H9 (cell line): ENCODE data around the gene SPTBN1. TPM values are rescaled to one million over a fixed set of nuclear protein-coding genes. Genes with fewer than 3 reads are reported as not detected.

Experiments used
- DNase-seq: peaks from one replicate; pipeline ENCODE4 v3.0.0-alpha.2; 2017
- H2AFZ ChIP-seq: one replicate; pipeline ENCODE4 v1.6.1; 2013; ENCODE audit warnings: mild to moderate bottlenecking, low read length, control low read depth, moderate library complexity
- H2AK5ac ChIP-seq: 2 replicates; pipeline ENCODE4 v1.6.1; 2013; ENCODE audit warnings: low read length, control low read depth, mixed read lengths; ENCODE audit not compliant: insufficient read length
- H2BK120ac ChIP-seq: one replicate; pipeline ENCODE4 v1.6.1; 2013; ENCODE audit warnings: low read depth, mild to moderate bottlenecking, low read length, control low read depth, inconsistent platforms; ENCODE audit not compliant: poor library complexity, severe bottlenecking
- H2BK12ac ChIP-seq: 2 replicates; pipeline ENCODE4 v1.6.1; 2013; ENCODE audit warnings: low read length, control low read depth, mixed read lengths, low read depth; ENCODE audit not compliant: insufficient read length
- H2BK15ac ChIP-seq: 2 replicates; pipeline ENCODE4 v1.6.1; 2013; ENCODE audit warnings: low read depth, low read length, control low read depth
- H2BK20ac ChIP-seq: one replicate; pipeline ENCODE4 v1.6.1; 2013; ENCODE audit warnings: low read depth, mild to moderate bottlenecking, low read length, control low read depth, inconsistent platforms; ENCODE audit not compliant: poor library complexity, severe bottlenecking
- H2BK5ac ChIP-seq: 2 replicates; pipeline ENCODE4 v1.6.1; 2013; ENCODE audit warnings: low read length, control low read depth, mixed read lengths; ENCODE audit not compliant: insufficient read length
- H3K14ac ChIP-seq: 2 replicates; pipeline ENCODE4 v1.6.1; 2013; ENCODE audit warnings: low read length, control low read depth; ENCODE audit not compliant: insufficient read depth
- H3K18ac ChIP-seq: 2 replicates; pipeline ENCODE4 v1.6.1; 2013; ENCODE audit warnings: low read depth, mild to moderate bottlenecking, mixed read lengths, low read length, control low read depth; ENCODE audit not compliant: insufficient read length
- H3K23ac ChIP-seq: 2 replicates; pipeline ENCODE4 v1.6.1; 2013; ENCODE audit warnings: low read length, control low read depth, mixed read lengths, low read depth; ENCODE audit not compliant: insufficient read length
- H3K23me2 ChIP-seq: 2 replicates; pipeline ENCODE4 v1.6.1; 2013; ENCODE audit warnings: low read depth, mild to moderate bottlenecking, mixed read lengths, low read length, control low read depth; ENCODE audit not compliant: insufficient read length, poor library complexity, severe bottlenecking
- H3K27ac ChIP-seq: 2 replicates; pipeline ENCODE4 v1.5.1; 2013; ENCODE audit warnings: low read length, control low read depth, mixed read lengths, low read depth; ENCODE audit not compliant: insufficient read length
- H3K27me3 ChIP-seq: 2 replicates; pipeline ENCODE4 v1.6.1; 2013; ENCODE audit warnings: low read length, control low read depth, inconsistent platforms; ENCODE audit not compliant: insufficient read depth
- H3K4ac ChIP-seq: 2 replicates; pipeline ENCODE4 v1.6.1; 2013; ENCODE audit warnings: low read depth, mild to moderate bottlenecking, control low read depth, inconsistent platforms, low read length, moderate library complexity
- H3K4me1 ChIP-seq: 2 replicates; pipeline ENCODE4 v1.6.1; 2013; ENCODE audit warnings: low read length, control low read depth, inconsistent platforms; ENCODE audit not compliant: insufficient read depth
- H3K4me2 ChIP-seq: 2 replicates; pipeline ENCODE4 v1.6.1; 2013; ENCODE audit warnings: low read length, control low read depth, mixed read lengths; ENCODE audit not compliant: insufficient read length, insufficient read depth
- H3K56ac ChIP-seq: 2 replicates; pipeline ENCODE4 v1.6.1; 2013; ENCODE audit warnings: low read depth, mild to moderate bottlenecking, mixed read lengths, low read length, control low read depth; ENCODE audit not compliant: insufficient read length
- H3K79me1 ChIP-seq: 2 replicates; pipeline ENCODE4 v1.6.1; 2013; ENCODE audit warnings: low read depth, mild to moderate bottlenecking, moderate library complexity, low read length, control low read depth, inconsistent platforms; ENCODE audit not compliant: insufficient read depth, poor library complexity, severe bottlenecking
- H3K79me2 ChIP-seq: 2 replicates; pipeline ENCODE4 v1.6.1; 2013; ENCODE audit warnings: low read length, control low read depth, inconsistent platforms; ENCODE audit not compliant: insufficient read depth
- H3K9ac ChIP-seq: 2 replicates; pipeline ENCODE4 v1.6.1; 2013; ENCODE audit warnings: low read length, control low read depth, mixed read lengths; ENCODE audit not compliant: insufficient read length; ENCODE audit errors: extremely low read depth
- H3K9me3 ChIP-seq: one replicate; pipeline ENCODE4 v1.6.1; 2013; ENCODE audit warnings: low read depth, low read length, inconsistent platforms; ENCODE audit not compliant: control insufficient read depth
- H3T11ph ChIP-seq: one replicate; pipeline ENCODE4 v1.6.1; 2013; ENCODE audit warnings: mild to moderate bottlenecking, low read length, control low read depth, inconsistent platforms
- H4K20me1 ChIP-seq: one replicate; pipeline ENCODE4 v1.6.1; 2013; ENCODE audit not compliant: control insufficient read depth, insufficient read length, insufficient read depth
- H4K5ac ChIP-seq: 2 replicates; pipeline ENCODE4 v1.6.1; 2013; ENCODE audit warnings: low read depth, mild to moderate bottlenecking, mixed read lengths, low read length, control low read depth; ENCODE audit not compliant: insufficient read length
- H4K8ac ChIP-seq: replicated peaks from 2 replicates; pipeline ENCODE4 v1.6.1; 2013; ENCODE audit warnings: low read length, control low read depth, mixed read lengths, low read depth; ENCODE audit not compliant: insufficient read length
- H4K91ac ChIP-seq: 2 replicates; pipeline ENCODE4 v1.6.1; 2013; ENCODE audit warnings: low read depth, mild to moderate bottlenecking, moderate library complexity, mixed read lengths, low read length, control low read depth; ENCODE audit not compliant: insufficient read length
- H3K27ac Mint-ChIP-seq, 3 experiments: 2 replicates in 2 of 3; 3 replicates in 1 of 3; pipeline ENCODE4 v1.8.0; 2020 to 2021; ENCODE audit warnings: mixed read lengths in 3 of 3, mild to moderate bottlenecking in 1 of 3, moderate library complexity in 1 of 3
- H3K27me3 Mint-ChIP-seq: 2 replicates; pipeline ENCODE4 v1.8.0; 2021; ENCODE audit warnings: low read depth, mild to moderate bottlenecking, moderate library complexity, mixed read lengths
- H3K36me3 Mint-ChIP-seq, 3 experiments: 2 replicates in 2 of 3; 3 replicates in 1 of 3; pipeline ENCODE4 v1.8.0; 2020 to 2021; ENCODE audit warnings: low read depth in 3 of 3, mixed read lengths in 3 of 3; ENCODE audit not compliant: insufficient read depth in 1 of 3
- H3K4me1 Mint-ChIP-seq, 2 experiments: 2 replicates each; pipeline ENCODE4 v1.8.0; 2020; ENCODE audit warnings: mixed read lengths in 2 of 2
- H3K4me3 Mint-ChIP-seq, 2 experiments: 2 replicates in 1 of 2; 3 replicates in 1 of 2; pipeline ENCODE4 v1.8.0; 2020 to 2021; ENCODE audit warnings: mild to moderate bottlenecking in 2 of 2, mixed read lengths in 2 of 2, moderate library complexity in 1 of 2
- H3K9me3 Mint-ChIP-seq, 2 experiments: 2 replicates in 1 of 2; 3 replicates in 1 of 2; pipeline ENCODE4 v1.8.0; 2020; ENCODE audit warnings: mild to moderate bottlenecking in 2 of 2, mixed read lengths in 2 of 2, moderate library complexity in 1 of 2
- CTCF ChIP-seq: fragments of 200-600 bp; sonication (generic); conservative IDR thresholded peaks from 3 replicates; pipeline ENCODE4 v1.8.0; 2021; ENCODE audit warnings: antibody characterized with exemption, mild to moderate bottlenecking
- WGBS: extraction: QIAGEN DNeasy Blood & Tissue Kit; methylation state at CpG from one replicate; pipeline ENCODE4 v1.1.7; 2013; ENCODE audit warnings: missing lambda C conversion rate, low lambda C conversion rate, mixed read lengths; ENCODE audit not compliant: insufficient read length; ENCODE audit errors: extremely low coverage; 5-methylcytosine and 5-hydroxymethylcytosine counted together
- total RNA-seq: library from RNA; stranded (reverse); gene quantifications from 2 replicates; pipeline ENCODE4 v1.2.1, GENCODE V29; 2021

The SPTBN1 gene
- total RNA-seq, 1 experiment from 2014 or later, result 164 TPM

- Histone ChIP-seq H3K14ac (no peak overlapping the region), H3T11ph (no peak overlapping the region), H2AFZ (no peak overlapping the region), H2BK5ac (no peak overlapping the region), H3K56ac (no peak overlapping the region), H3K27ac (no peak overlapping the region), H3K4me1 (no peaks in the 10 kb centered on the region), H2BK12ac (no peak overlapping the region), H4K20me1 (no peaks in the 10 kb centered on the region), H3K23ac (no peak overlapping the region), H4K91ac (no peak overlapping the region), H3K9me3 (no peaks in the 10 kb centered on the region), H3K79me1 (no peaks in the 10 kb centered on the region), H3K18ac (no peak overlapping the region), H2BK15ac (no peak overlapping the region), H2AK5ac (no peak overlapping the region), H3K4me2 (no peak overlapping the region), H3K4ac (no peak overlapping the region), H4K8ac (no peak overlapping the region), H3K27me3 (no peaks in the 10 kb centered on the region), H2BK120ac (no peak overlapping the region), H3K79me2 (no peaks in the 10 kb centered on the region), H3K9ac (no peak overlapping the region), H2BK20ac (no peak overlapping the region), H4K5ac (no peak overlapping the region), H3K23me2 (no peaks in the 10 kb centered on the region)
- H3K4me1 Mint-ChIP-seq, result peaks cover 15 to 16% of the 10 kb centered on the region in 2 experiments
- no peak for TF ChIP-seq CTCF
- H3K9me3 Mint-ChIP-seq, result no peaks in the 10 kb centered on the region
- no CpG with 5 or more reads among the region's 4 CpGs for WGBS
- H3K4me3 Mint-ChIP-seq, result no peak overlapping the region
- no peak overlapping the region for H3K27ac Mint-ChIP-seq
- H3K27me3 Mint-ChIP-seq, result no peaks in the 10 kb centered on the region; the same call in 1 of the 2 replicates
- peaks cover 14 to 37% (median 33%) of the 10 kb centered on the region in 3 experiments for H3K36me3 Mint-ChIP-seq
- no peak for DNase-seq
Measured at GRCh38 chr2:54671875-54672589, 215.9 kb downstream of the SPTBN1 start.
